Neural progenitor cell (in vitro differentiated cells): ENCODE results near the gene GLDN.

Experiments used
- CTCF ChIP-seq: fragments of 200-600 bp; sonication (generic); IDR thresholded peaks from 2 replicates; pipeline ENCODE4 v1.5.1; 2017; ENCODE audit warnings: antibody characterized with exemption, mild to moderate bottlenecking
- EZH2 ChIP-seq: fragments of 200-600 bp; sonication (generic); IDR thresholded peaks from 2 replicates; pipeline ENCODE4 v1.6.1; 2017; ENCODE audit warnings: antibody characterized with exemption, mild to moderate bottlenecking, moderate library complexity

- TF ChIP-seq CTCF (no peak), EZH2 (no peak)
Measured at GRCh38 chr15:51379390-51379789, 37.9 kb downstream of the GLDN start.
